K562 (cell line): ENCODE data around the gene PRKCSH. TPM values are rescaled to one million over a fixed set of nuclear protein-coding genes. Genes with fewer than 3 reads are reported as not detected.

ENCODE experiments used
- BCL6 ChIP-seq: fragments of 250-450 bp; sonication (Bioruptor Pico); IDR thresholded peaks from 2 replicates; pipeline ENCODE4 v1.4.0; 2020
- ERF ChIP-seq: fragments of 450-650 bp; formaldehyde crosslinking; IDR thresholded peaks from 2 replicates; pipeline ENCODE4 v1.4.0; 2020; ENCODE audit warnings: mild to moderate bottlenecking, mixed read lengths
- ESRRB ChIP-seq: fragments of 250-450 bp; sonication (Bioruptor Pico); IDR thresholded peaks from 2 replicates; pipeline ENCODE4 v1.5.0; 2020; ENCODE audit warnings: mild to moderate bottlenecking, moderate library complexity, borderline replicate concordance
- MED1 ChIP-seq: sonication (generic); formaldehyde crosslinking; IDR thresholded peaks from 2 replicates; pipeline ENCODE4 v1.8.1; 2023; ENCODE audit warnings: missing genetic modification reagents, borderline replicate concordance
- NFE2L1 ChIP-seq: fragments of 450-650 bp; IDR thresholded peaks from 2 replicates; pipeline ENCODE4 v1.6.1; 2016; ENCODE audit warnings: missing genetic modification characterization, low read depth, mild to moderate bottlenecking, missing compliant biosample characterization, moderate library complexity, borderline replicate concordance
- RAD21 ChIP-seq, 2 experiments: fragments of 250-450 bp in 1 of 2; fragments of 450-650 bp in 1 of 2; sonication (Bioruptor Pico) in 1 of 2; formaldehyde crosslinking in 1 of 2; IDR thresholded peaks in 1 of 2; conservative IDR thresholded peaks in 1 of 2; 2 replicates each; pipeline versions ENCODE4 v1.4.0 to v1.8.0; 2020 to 2022; ENCODE audit warnings: mild to moderate bottlenecking in 2 of 2, moderate library complexity in 1 of 2
- SAP30 ChIP-seq: fragments of 200-600 bp; sonication (generic); IDR thresholded peaks from 2 replicates; pipeline ENCODE4 v1.6.1; 2012; ENCODE audit warnings: borderline replicate concordance, low read depth, mild to moderate bottlenecking, moderate library complexity, low read length, control low read depth, inconsistent platforms; ENCODE audit not compliant: insufficient read depth, poor library complexity, severe bottlenecking
- SNRNP70 ChIP-seq: fragments of 200-400 bp; formaldehyde crosslinking; optimal IDR thresholded peaks from 2 replicates; pipeline ENCODE3; 2017; ENCODE audit warnings: low read depth, low read length
- TBP ChIP-seq: optimal IDR thresholded peaks from 2 replicates; pipeline ENCODE3; 2011; ENCODE audit warnings: low read depth, low read length, improper control_type of control experiment
- ZNF143 ChIP-seq: sonication (generic); formaldehyde crosslinking; IDR thresholded peaks from 2 replicates; pipeline ENCODE4 v1.9.0; 2022; ENCODE audit warnings: mild to moderate bottlenecking, missing genetic modification reagents
- ZSCAN32 ChIP-seq: fragments of 450-650 bp; formaldehyde crosslinking; IDR thresholded peaks from 2 replicates; pipeline ENCODE4 v1.4.0; 2020; ENCODE audit warnings: mild to moderate bottlenecking, moderate library complexity
- polyA plus RNA-seq, 8 experiments: library from polyadenylated mRNA; depleted of rRNA in 4 of 8; stranded (reverse) in 5 of 8; unstranded in 3 of 8; fragments of >200 nt; fragmentation: Nextera tagmentation in 2 of 8; fragmentation: Illumina TruSeq in 1 of 8; extraction: Ambion mirVana in 2 of 8; extraction: Trizol in 1 of 8; gene quantifications; 2 replicates each; pipeline versions ENCODE4 v1.2.1 to v1.2.3, GENCODE V29; 2011 to 2014; ENCODE audit warnings: inconsistent platforms in 1 of 8, missing spikeins in 1 of 8
- total RNA-seq, 7 experiments: library from RNA; depleted of rRNA in 6 of 7; stranded (reverse); fragments of >200 nt in 6 of 7; fragmentation: Illumina TruSeq in 2 of 7; extraction: Trizol in 2 of 7; gene quantifications; 2 replicates each; pipeline versions ENCODE4 v1.2.1 to v1.2.3, GENCODE V29; 2011 to 2021; ENCODE audit warnings: low replicate concordance in 1 of 7
- TF ChIP-seq, protein P1 (sequence below): IDR thresholded peaks from 2 replicates; pipeline ENCODE4 v1.6.1; 2014; ENCODE audit warnings: antibody characterized with exemption
- TF ChIP-seq, protein P2 (sequence below): fragments of 450-650 bp; IDR thresholded peaks from 2 replicates; pipeline ENCODE4 v1.6.1; 2014; ENCODE audit warnings: low read depth, mild to moderate bottlenecking, moderate library complexity, borderline replicate concordance
- TF ChIP-seq, protein P3 (sequence below): fragments of 250-450 bp; sonication (Bioruptor Pico); IDR thresholded peaks from 2 replicates; pipeline ENCODE4 v1.8.0; 2021; ENCODE audit warnings: mild to moderate bottlenecking, moderate library complexity
- TF ChIP-seq, protein P4 (sequence below): fragments of 250-450 bp; sonication (Bioruptor Pico); IDR thresholded peaks from 2 replicates; pipeline ENCODE4 v1.5.0; 2020; ENCODE audit warnings: mild to moderate bottlenecking
- TF ChIP-seq, protein P5 (sequence below), 2 experiments: fragments of 150-350 bp in 1 of 2; IDR thresholded peaks; 2 replicates each; pipeline ENCODE4 v1.6.1; 2012 to 2016; ENCODE audit warnings: low read depth in 2 of 2, low read length in 2 of 2, mild to moderate bottlenecking in 1 of 2, moderate library complexity in 1 of 2

Gene PRKCSH
- total and polyA plus RNA-seq, 9 of the 15 experiments (the other 6 are each of a cell fraction or from before 2014, with no cell fraction given), result 2.3 to 297 (median 48.1) TPM

DNA sequence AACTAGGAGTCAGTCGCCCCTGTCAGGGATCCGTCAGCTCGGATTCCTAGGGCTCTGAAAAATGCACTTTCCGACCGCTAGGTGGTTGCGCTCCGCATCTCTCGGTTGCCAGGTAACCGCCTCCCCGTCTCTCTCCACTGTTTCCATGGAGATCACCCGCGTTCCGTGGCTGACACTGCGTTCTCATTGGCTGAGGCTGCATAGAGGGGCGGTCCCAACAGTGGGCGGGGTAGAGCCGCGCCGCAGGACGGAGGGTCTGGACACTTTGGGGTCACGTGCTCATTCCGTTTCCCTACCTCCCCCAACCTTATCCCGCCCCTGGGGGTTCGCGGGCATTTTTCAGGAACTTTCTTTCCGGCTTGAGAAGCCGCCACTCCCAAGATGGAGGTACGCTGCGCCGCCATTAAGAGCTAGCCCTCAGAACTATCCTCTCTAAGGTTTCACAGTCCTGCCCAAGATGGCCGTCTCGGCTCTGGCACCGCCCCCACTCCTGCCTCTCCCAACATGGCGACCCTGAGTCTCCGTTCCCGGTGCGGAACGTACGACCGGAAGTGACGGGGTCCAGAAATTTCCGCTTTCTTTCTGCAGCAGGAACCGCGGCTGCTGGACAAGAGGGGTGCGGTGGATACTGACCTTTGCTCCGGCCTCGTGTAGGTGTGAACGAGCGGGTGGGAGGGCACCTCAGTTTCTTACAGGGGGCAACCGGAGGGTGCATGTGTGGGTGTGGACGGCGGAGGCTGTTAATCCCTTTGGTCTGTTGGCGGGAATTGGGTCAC, at the start of gene PRKCSH, which contains the start of gene ODAD3 (continued):
- TF ChIP-seq, protein P1, sequence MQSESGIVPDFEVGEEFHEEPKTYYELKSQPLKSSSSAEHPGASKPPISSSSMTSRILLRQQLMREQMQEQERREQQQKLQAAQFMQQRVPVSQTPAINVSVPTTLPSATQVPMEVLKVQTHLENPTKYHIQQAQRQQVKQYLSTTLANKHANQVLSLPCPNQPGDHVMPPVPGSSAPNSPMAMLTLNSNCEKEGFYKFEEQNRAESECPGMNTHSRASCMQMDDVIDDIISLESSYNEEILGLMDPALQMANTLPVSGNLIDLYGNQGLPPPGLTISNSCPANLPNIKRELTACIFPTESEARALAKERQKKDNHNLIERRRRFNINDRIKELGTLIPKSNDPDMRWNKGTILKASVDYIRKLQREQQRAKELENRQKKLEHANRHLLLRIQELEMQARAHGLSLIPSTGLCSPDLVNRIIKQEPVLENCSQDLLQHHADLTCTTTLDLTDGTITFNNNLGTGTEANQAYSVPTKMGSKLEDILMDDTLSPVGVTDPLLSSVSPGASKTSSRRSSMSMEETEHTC, result peak; percentile 46; the same call in 1 of the 2 replicates
- TF ChIP-seq ZNF143 (no peak), SNRNP70 (no peak), SAP30 (peak; percentile 93), BCL6 (CRISPR knock-in tag) (no peak), RAD21 (CRISPR knock-in tag; conservative IDR thresholded peaks at IDR 0.05 in 1 of 2, IDR thresholded peaks at IDR 0.05 in 1 of 2) (peak in 1 of 2 experiments; percentile 4; a peak in 1 of 4 replicates), ESRRB (CRISPR knock-in tag) (no peak), ERF (CRISPR knock-in tag) (0 out of 2 replicates have a peak, but pooled peaks have one; percentile 63), TBP (peak; percentile 65), NFE2L1 (tag) (no peak), ZSCAN32 (CRISPR knock-in tag) (no peak), MED1 (CRISPR knock-in tag) (no peak)
- TF ChIP-seq, protein P2, sequence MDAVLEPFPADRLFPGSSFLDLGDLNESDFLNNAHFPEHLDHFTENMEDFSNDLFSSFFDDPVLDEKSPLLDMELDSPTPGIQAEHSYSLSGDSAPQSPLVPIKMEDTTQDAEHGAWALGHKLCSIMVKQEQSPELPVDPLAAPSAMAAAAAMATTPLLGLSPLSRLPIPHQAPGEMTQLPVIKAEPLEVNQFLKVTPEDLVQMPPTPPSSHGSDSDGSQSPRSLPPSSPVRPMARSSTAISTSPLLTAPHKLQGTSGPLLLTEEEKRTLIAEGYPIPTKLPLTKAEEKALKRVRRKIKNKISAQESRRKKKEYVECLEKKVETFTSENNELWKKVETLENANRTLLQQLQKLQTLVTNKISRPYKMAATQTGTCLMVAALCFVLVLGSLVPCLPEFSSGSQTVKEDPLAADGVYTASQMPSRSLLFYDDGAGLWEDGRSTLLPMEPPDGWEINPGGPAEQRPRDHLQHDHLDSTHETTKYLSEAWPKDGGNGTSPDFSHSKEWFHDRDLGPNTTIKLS, result 0 out of 2 replicates have a peak, but pooled peaks have one; percentile 37
- TF ChIP-seq, protein P3, sequence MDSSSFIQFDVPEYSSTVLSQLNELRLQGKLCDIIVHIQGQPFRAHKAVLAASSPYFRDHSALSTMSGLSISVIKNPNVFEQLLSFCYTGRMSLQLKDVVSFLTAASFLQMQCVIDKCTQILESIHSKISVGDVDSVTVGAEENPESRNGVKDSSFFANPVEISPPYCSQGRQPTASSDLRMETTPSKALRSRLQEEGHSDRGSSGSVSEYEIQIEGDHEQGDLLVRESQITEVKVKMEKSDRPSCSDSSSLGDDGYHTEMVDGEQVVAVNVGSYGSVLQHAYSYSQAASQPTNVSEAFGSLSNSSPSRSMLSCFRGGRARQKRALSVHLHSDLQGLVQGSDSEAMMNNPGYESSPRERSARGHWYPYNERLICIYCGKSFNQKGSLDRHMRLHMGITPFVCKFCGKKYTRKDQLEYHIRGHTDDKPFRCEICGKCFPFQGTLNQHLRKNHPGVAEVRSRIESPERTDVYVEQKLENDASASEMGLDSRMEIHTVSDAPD (CRISPR knock-in tag), result no peak
- TF ChIP-seq, protein P4, sequence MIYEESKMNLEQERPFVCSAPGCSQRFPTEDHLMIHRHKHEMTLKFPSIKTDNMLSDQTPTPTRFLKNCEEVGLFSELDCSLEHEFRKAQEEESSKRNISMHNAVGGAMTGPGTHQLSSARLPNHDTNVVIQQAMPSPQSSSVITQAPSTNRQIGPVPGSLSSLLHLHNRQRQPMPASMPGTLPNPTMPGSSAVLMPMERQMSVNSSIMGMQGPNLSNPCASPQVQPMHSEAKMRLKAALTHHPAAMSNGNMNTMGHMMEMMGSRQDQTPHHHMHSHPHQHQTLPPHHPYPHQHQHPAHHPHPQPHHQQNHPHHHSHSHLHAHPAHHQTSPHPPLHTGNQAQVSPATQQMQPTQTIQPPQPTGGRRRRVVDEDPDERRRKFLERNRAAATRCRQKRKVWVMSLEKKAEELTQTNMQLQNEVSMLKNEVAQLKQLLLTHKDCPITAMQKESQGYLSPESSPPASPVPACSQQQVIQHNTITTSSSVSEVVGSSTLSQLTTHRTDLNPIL (CRISPR knock-in tag), result no peak
- TF ChIP-seq, protein P5, sequence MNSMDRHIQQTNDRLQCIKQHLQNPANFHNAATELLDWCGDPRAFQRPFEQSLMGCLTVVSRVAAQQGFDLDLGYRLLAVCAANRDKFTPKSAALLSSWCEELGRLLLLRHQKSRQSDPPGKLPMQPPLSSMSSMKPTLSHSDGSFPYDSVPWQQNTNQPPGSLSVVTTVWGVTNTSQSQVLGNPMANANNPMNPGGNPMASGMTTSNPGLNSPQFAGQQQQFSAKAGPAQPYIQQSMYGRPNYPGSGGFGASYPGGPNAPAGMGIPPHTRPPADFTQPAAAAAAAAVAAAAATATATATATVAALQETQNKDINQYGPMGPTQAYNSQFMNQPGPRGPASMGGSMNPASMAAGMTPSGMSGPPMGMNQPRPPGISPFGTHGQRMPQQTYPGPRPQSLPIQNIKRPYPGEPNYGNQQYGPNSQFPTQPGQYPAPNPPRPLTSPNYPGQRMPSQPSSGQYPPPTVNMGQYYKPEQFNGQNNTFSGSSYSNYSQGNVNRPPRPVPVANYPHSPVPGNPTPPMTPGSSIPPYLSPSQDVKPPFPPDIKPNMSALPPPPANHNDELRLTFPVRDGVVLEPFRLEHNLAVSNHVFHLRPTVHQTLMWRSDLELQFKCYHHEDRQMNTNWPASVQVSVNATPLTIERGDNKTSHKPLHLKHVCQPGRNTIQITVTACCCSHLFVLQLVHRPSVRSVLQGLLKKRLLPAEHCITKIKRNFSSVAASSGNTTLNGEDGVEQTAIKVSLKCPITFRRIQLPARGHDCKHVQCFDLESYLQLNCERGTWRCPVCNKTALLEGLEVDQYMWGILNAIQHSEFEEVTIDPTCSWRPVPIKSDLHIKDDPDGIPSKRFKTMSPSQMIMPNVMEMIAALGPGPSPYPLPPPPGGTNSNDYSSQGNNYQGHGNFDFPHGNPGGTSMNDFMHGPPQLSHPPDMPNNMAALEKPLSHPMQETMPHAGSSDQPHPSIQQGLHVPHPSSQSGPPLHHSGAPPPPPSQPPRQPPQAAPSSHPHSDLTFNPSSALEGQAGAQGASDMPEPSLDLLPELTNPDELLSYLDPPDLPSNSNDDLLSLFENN (IDR thresholded peaks at IDR 0.05; ENCODE audit: low read depth in 2 of 2, low read length in 2 of 2), result no peak
